H9 (cell line): ENCODE results near the gene YY1. TPM values are rescaled to one million over a fixed set of nuclear protein-coding genes. Genes with fewer than 3 reads are reported as not detected.

ENCODE experiments used
- DNase-seq: peaks from one replicate; pipeline ENCODE4 v3.0.0-alpha.2; 2017
- H2AFZ ChIP-seq: one replicate; pipeline ENCODE4 v1.6.1; 2013; ENCODE audit warnings: mild to moderate bottlenecking, low read length, control low read depth, moderate library complexity
- H2AK5ac ChIP-seq: 2 replicates; pipeline ENCODE4 v1.6.1; 2013; ENCODE audit warnings: low read length, control low read depth, mixed read lengths; ENCODE audit not compliant: insufficient read length
- H2BK120ac ChIP-seq: one replicate; pipeline ENCODE4 v1.6.1; 2013; ENCODE audit warnings: low read depth, mild to moderate bottlenecking, low read length, control low read depth, inconsistent platforms; ENCODE audit not compliant: poor library complexity, severe bottlenecking
- H2BK12ac ChIP-seq: 2 replicates; pipeline ENCODE4 v1.6.1; 2013; ENCODE audit warnings: low read length, control low read depth, mixed read lengths, low read depth; ENCODE audit not compliant: insufficient read length
- H2BK15ac ChIP-seq: 2 replicates; pipeline ENCODE4 v1.6.1; 2013; ENCODE audit warnings: low read depth, low read length, control low read depth
- H2BK20ac ChIP-seq: one replicate; pipeline ENCODE4 v1.6.1; 2013; ENCODE audit warnings: low read depth, mild to moderate bottlenecking, low read length, control low read depth, inconsistent platforms; ENCODE audit not compliant: poor library complexity, severe bottlenecking
- H2BK5ac ChIP-seq: 2 replicates; pipeline ENCODE4 v1.6.1; 2013; ENCODE audit warnings: low read length, control low read depth, mixed read lengths; ENCODE audit not compliant: insufficient read length
- H3K14ac ChIP-seq: 2 replicates; pipeline ENCODE4 v1.6.1; 2013; ENCODE audit warnings: low read length, control low read depth; ENCODE audit not compliant: insufficient read depth
- H3K18ac ChIP-seq: 2 replicates; pipeline ENCODE4 v1.6.1; 2013; ENCODE audit warnings: low read depth, mild to moderate bottlenecking, mixed read lengths, low read length, control low read depth; ENCODE audit not compliant: insufficient read length
- H3K23ac ChIP-seq: 2 replicates; pipeline ENCODE4 v1.6.1; 2013; ENCODE audit warnings: low read length, control low read depth, mixed read lengths, low read depth; ENCODE audit not compliant: insufficient read length
- H3K23me2 ChIP-seq: 2 replicates; pipeline ENCODE4 v1.6.1; 2013; ENCODE audit warnings: low read depth, mild to moderate bottlenecking, mixed read lengths, low read length, control low read depth; ENCODE audit not compliant: insufficient read length, poor library complexity, severe bottlenecking
- H3K27ac ChIP-seq: 2 replicates; pipeline ENCODE4 v1.5.1; 2013; ENCODE audit warnings: low read length, control low read depth, mixed read lengths, low read depth; ENCODE audit not compliant: insufficient read length
- H3K27me3 ChIP-seq: 2 replicates; pipeline ENCODE4 v1.6.1; 2013; ENCODE audit warnings: low read length, control low read depth, inconsistent platforms; ENCODE audit not compliant: insufficient read depth
- H3K4ac ChIP-seq: 2 replicates; pipeline ENCODE4 v1.6.1; 2013; ENCODE audit warnings: low read depth, mild to moderate bottlenecking, control low read depth, inconsistent platforms, low read length, moderate library complexity
- H3K4me1 ChIP-seq: 2 replicates; pipeline ENCODE4 v1.6.1; 2013; ENCODE audit warnings: low read length, control low read depth, inconsistent platforms; ENCODE audit not compliant: insufficient read depth
- H3K4me2 ChIP-seq: 2 replicates; pipeline ENCODE4 v1.6.1; 2013; ENCODE audit warnings: low read length, control low read depth, mixed read lengths; ENCODE audit not compliant: insufficient read length, insufficient read depth
- H3K56ac ChIP-seq: 2 replicates; pipeline ENCODE4 v1.6.1; 2013; ENCODE audit warnings: low read depth, mild to moderate bottlenecking, mixed read lengths, low read length, control low read depth; ENCODE audit not compliant: insufficient read length
- H3K79me1 ChIP-seq: 2 replicates; pipeline ENCODE4 v1.6.1; 2013; ENCODE audit warnings: low read depth, mild to moderate bottlenecking, moderate library complexity, low read length, control low read depth, inconsistent platforms; ENCODE audit not compliant: insufficient read depth, poor library complexity, severe bottlenecking
- H3K79me2 ChIP-seq: 2 replicates; pipeline ENCODE4 v1.6.1; 2013; ENCODE audit warnings: low read length, control low read depth, inconsistent platforms; ENCODE audit not compliant: insufficient read depth
- H3K9ac ChIP-seq: 2 replicates; pipeline ENCODE4 v1.6.1; 2013; ENCODE audit warnings: low read length, control low read depth, mixed read lengths; ENCODE audit not compliant: insufficient read length; ENCODE audit errors: extremely low read depth
- H3K9me3 ChIP-seq: one replicate; pipeline ENCODE4 v1.6.1; 2013; ENCODE audit warnings: low read depth, low read length, inconsistent platforms; ENCODE audit not compliant: control insufficient read depth
- H3T11ph ChIP-seq: one replicate; pipeline ENCODE4 v1.6.1; 2013; ENCODE audit warnings: mild to moderate bottlenecking, low read length, control low read depth, inconsistent platforms
- H4K20me1 ChIP-seq: one replicate; pipeline ENCODE4 v1.6.1; 2013; ENCODE audit not compliant: control insufficient read depth, insufficient read length, insufficient read depth
- H4K5ac ChIP-seq: 2 replicates; pipeline ENCODE4 v1.6.1; 2013; ENCODE audit warnings: low read depth, mild to moderate bottlenecking, mixed read lengths, low read length, control low read depth; ENCODE audit not compliant: insufficient read length
- H4K8ac ChIP-seq: replicated peaks from 2 replicates; pipeline ENCODE4 v1.6.1; 2013; ENCODE audit warnings: low read length, control low read depth, mixed read lengths, low read depth; ENCODE audit not compliant: insufficient read length
- H4K91ac ChIP-seq: 2 replicates; pipeline ENCODE4 v1.6.1; 2013; ENCODE audit warnings: low read depth, mild to moderate bottlenecking, moderate library complexity, mixed read lengths, low read length, control low read depth; ENCODE audit not compliant: insufficient read length
- H3K27ac Mint-ChIP-seq, 3 experiments: 2 replicates in 2 of 3; 3 replicates in 1 of 3; pipeline ENCODE4 v1.8.0; 2020 to 2021; ENCODE audit warnings: mixed read lengths in 3 of 3, mild to moderate bottlenecking in 1 of 3, moderate library complexity in 1 of 3
- H3K27me3 Mint-ChIP-seq: 2 replicates; pipeline ENCODE4 v1.8.0; 2021; ENCODE audit warnings: low read depth, mild to moderate bottlenecking, moderate library complexity, mixed read lengths
- H3K36me3 Mint-ChIP-seq, 3 experiments: 2 replicates in 2 of 3; 3 replicates in 1 of 3; pipeline ENCODE4 v1.8.0; 2020 to 2021; ENCODE audit warnings: low read depth in 3 of 3, mixed read lengths in 3 of 3; ENCODE audit not compliant: insufficient read depth in 1 of 3
- H3K4me1 Mint-ChIP-seq, 2 experiments: 2 replicates each; pipeline ENCODE4 v1.8.0; 2020; ENCODE audit warnings: mixed read lengths in 2 of 2
- H3K4me3 Mint-ChIP-seq, 2 experiments: 2 replicates in 1 of 2; 3 replicates in 1 of 2; pipeline ENCODE4 v1.8.0; 2020 to 2021; ENCODE audit warnings: mild to moderate bottlenecking in 2 of 2, mixed read lengths in 2 of 2, moderate library complexity in 1 of 2
- H3K9me3 Mint-ChIP-seq, 2 experiments: 2 replicates in 1 of 2; 3 replicates in 1 of 2; pipeline ENCODE4 v1.8.0; 2020; ENCODE audit warnings: mild to moderate bottlenecking in 2 of 2, mixed read lengths in 2 of 2, moderate library complexity in 1 of 2
- CTCF ChIP-seq: fragments of 200-600 bp; sonication (generic); conservative IDR thresholded peaks from 3 replicates; pipeline ENCODE4 v1.8.0; 2021; ENCODE audit warnings: antibody characterized with exemption, mild to moderate bottlenecking
- WGBS: extraction: QIAGEN DNeasy Blood & Tissue Kit; methylation state at CpG from one replicate; pipeline ENCODE4 v1.1.7; 2013; ENCODE audit warnings: missing lambda C conversion rate, low lambda C conversion rate, mixed read lengths; ENCODE audit not compliant: insufficient read length; ENCODE audit errors: extremely low coverage; 5-methylcytosine and 5-hydroxymethylcytosine counted together
- total RNA-seq: library from RNA; stranded (reverse); gene quantifications from 2 replicates; pipeline ENCODE4 v1.2.1, GENCODE V29; 2021

YY1 gene
- total RNA-seq, 1 experiment from 2014 or later = 103 TPM

GRCh38 chr14:100322138-100322957, 83.4 kb downstream of the YY1 start:
- Histone ChIP-seq H3K9me3 (no peaks in the 10 kb centered on the region), H2BK12ac (no peak overlapping the region), H3K56ac (no peak overlapping the region), H3K18ac (no peak overlapping the region), H2BK20ac (no peak overlapping the region), H4K20me1 (no peaks in the 10 kb centered on the region), H2BK120ac (no peak overlapping the region), H3T11ph (no peak overlapping the region), H3K14ac (no peak overlapping the region), H4K91ac (no peak overlapping the region), H3K9ac (no peak overlapping the region), H3K4me1 (no peaks in the 10 kb centered on the region), H2AFZ (no peak overlapping the region), H3K27ac (no peak overlapping the region), H2AK5ac (no peak overlapping the region), H3K79me1 (no peaks in the 10 kb centered on the region), H3K4ac (no peak overlapping the region), H3K4me2 (no peak overlapping the region), H3K23ac (no peak overlapping the region), H2BK15ac (no peak overlapping the region), H3K23me2 (no peaks in the 10 kb centered on the region), H4K8ac (no peak overlapping the region), H3K27me3 (no peaks in the 10 kb centered on the region), H3K79me2 (no peaks in the 10 kb centered on the region), H4K5ac (no peak overlapping the region), H2BK5ac (no peak overlapping the region)
- no peak for DNase-seq
- no CpG with 5 or more reads among the region's 15 CpGs for WGBS
- Mint-ChIP-seq H3K4me1 (peaks cover 9 to 12% of the 10 kb centered on the region in 2 experiments; a peak in 3 of 4 replicates), H3K27me3 (peaks cover 1% of the 10 kb centered on the region), H3K36me3 (no peaks in the 10 kb centered on the region), H3K9me3 (no peaks in the 10 kb centered on the region; a peak in 1 of 5 replicates), H3K27ac (no peak overlapping the region), H3K4me3 (no peak overlapping the region)
- no peak for TF ChIP-seq CTCF
